HG03108 (cell line): Measurements from ENCODE around the gene REPS1.
"Not testable (repeated sequence)": the region's sequence is repeated elsewhere in the genome, so short reads cannot be mapped to it uniquely, and the experiment has no call there.

ENCODE experiments used
- ATAC-seq: cut with Tn5 transposase; IDR thresholded peaks from one replicate; pipeline ENCODE4 v1.9.1; 2021; ENCODE audit warnings: moderate library complexity; ENCODE audit not compliant: unreplicated experiment

The REPS1 gene, protein sequence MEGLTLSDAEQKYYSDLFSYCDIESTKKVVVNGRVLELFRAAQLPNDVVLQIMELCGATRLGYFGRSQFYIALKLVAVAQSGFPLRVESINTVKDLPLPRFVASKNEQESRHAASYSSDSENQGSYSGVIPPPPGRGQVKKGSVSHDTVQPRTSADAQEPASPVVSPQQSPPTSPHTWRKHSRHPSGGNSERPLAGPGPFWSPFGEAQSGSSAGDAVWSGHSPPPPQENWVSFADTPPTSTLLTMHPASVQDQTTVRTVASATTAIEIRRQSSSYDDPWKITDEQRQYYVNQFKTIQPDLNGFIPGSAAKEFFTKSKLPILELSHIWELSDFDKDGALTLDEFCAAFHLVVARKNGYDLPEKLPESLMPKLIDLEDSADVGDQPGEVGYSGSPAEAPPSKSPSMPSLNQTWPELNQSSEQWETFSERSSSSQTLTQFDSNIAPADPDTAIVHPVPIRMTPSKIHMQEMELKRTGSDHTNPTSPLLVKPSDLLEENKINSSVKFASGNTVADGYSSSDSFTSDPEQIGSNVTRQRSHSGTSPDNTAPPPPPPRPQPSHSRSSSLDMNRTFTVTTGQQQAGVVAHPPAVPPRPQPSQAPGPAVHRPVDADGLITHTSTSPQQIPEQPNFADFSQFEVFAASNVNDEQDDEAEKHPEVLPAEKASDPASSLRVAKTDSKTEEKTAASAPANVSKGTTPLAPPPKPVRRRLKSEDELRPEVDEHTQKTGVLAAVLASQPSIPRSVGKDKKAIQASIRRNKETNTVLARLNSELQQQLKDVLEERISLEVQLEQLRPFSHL

GRCh38 chr6:138987643-138988468, at the start of gene REPS1:
REPS1 (minus strand) TSS chr6:138988253; CDS start chr6:138987682, 571 bp downstream.
- peak; percentile 93 for ATAC-seq

GRCh38 chr6:139037490-139037889, 49.4 kb upstream of the REPS1 start:
- ATAC-seq: no peak

- peak; percentile 50 for ATAC-seq
Observed at GRCh38 chr6:139030228-139030963, 42.3 kb upstream of the REPS1 start.

- ATAC-seq: peak; percentile 27
Observed at GRCh38 chr6:139029470-139030227, 41.6 kb upstream of the REPS1 start.

DNA sequence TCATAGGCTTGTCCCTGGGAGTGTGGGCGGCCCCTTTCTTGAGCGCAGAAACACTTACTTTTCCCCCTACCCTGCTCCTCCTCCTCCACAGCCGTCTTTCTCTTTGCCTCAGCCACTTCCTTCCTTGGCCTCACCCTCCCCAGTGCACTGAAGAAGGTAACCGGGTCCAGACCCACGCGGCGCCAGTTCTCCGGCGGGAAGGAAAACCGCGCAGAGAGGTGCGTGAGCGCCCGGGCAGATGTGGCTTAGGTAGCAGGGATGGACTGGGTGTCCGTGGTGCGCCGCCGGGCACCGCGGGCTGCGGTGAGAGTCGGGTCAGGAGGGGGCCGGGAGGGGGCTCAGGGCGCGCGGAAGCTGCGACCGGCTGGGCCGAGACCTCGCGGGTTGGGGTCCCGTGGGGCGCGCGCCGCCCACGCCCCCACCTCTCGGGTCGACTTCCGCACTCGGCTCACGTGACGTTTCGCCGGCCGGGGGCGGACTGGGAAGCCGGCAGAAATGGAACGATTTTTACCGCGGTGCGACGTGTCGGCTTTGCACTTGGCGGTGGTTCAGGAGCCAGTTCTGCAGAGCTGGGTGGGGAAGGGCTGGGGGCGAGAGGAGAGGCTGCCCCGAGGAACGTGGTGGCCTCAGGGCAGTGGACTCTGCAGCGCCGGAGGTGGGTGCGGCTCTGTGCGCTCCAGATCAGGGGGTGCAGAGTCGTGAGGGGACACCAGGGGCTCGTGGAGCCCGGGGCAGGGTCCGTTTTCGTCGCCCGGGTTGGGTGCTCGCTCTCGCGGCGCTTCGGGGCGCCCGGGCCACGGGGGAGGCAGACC, 40.8 kb upstream of the REPS1 start, which contains the start of gene ABRACL:
Gene ABRACL (plus strand): TSS at position 88 of the 812 bp plus-strand sequence. CDS start 5,416 bp downstream, outside the sequence.
- peak; percentile 50 for ATAC-seq

DNA sequence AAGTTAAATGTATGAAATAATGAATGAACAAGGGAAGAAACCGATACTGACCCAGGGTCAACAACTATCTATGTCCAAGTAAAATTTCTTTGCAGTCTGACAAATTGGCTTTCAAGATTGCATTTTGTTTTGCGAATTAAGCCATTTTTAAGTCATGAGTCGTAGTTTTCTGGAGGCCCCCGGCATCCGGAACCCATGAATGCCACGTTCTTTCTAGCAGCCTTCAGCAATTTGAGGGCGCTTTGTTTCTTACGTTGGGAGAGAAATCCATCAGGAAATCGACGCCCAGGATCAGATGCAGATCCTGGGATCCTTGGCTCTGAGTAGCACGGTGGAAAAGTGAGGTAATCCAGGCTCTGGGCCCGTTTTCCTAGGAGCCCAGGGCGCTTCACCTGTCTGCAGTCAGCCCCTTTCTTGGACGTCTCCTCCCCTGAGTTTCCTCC, 40.2 kb upstream of the REPS1 start:
- no peak for ATAC-seq

GRCh38 chr6:139027620-139028182, 39.6 kb upstream of the REPS1 start:
- ATAC-seq: peak; percentile 25

DNA sequence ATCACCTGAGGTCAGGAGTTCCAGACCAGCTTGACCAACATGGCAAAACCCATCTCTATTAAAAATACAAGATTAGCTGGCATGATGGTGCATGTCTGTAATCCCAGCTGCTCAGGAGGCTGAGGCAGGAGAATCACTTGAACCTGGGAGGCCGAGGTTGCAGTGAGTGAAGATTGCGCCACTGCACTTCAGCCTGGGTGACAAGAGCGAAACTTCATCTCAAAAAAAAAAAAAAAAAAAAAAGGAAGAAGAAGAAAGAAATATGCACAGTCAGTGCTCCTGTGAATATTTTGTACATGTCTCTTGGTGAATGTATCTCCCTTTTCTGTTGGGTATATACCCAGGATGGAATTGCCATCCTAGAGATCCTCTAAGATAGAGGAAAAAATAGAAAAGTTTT, 37.4 kb upstream of the REPS1 start:
- ATAC-seq: not testable (repeated sequence)

DNA sequence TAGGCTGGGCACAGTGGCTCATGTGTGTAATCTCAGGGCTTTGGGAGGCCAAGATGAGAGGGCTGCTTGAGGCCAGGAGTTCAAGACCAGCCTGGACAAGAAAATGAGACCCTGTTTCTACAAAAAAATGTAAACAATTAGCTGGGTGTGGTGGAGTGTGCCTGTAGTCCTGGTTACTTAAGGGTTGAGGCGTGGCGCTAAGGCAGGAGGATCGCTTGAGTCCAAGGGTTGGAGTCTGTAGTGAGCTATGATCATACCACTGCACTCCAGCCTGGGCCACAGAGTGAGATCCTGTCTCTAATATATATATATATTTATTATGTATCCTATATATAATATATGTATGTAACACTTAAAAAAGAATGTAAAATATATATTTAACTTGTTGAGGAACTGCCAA, 32.6 kb upstream of the REPS1 start:
- no peak for ATAC-seq

- ATAC-seq: no peak
Observed at GRCh38 chr6:139019722-139020121, 31.7 kb upstream of the REPS1 start.

DNA sequence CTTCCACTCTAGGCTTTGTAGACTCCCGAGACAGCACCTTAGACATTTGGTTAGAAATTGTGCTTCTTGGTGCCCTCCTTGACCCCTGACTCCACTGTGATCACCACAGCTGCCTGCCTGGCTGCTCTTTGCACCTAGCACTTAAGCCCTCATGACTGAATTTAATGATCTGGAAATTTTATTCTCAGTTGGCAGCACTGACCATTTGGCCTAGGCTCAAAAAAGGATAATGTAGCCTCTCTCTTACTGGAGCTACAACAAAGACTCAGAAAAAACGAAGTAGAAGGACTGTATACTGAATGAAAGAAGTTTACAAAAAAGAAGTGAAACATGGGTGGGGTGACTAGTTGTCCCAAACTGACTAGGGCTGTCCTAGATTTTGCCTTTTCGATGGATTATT, 29.2 kb upstream of the REPS1 start:
- no peak for ATAC-seq

DNA sequence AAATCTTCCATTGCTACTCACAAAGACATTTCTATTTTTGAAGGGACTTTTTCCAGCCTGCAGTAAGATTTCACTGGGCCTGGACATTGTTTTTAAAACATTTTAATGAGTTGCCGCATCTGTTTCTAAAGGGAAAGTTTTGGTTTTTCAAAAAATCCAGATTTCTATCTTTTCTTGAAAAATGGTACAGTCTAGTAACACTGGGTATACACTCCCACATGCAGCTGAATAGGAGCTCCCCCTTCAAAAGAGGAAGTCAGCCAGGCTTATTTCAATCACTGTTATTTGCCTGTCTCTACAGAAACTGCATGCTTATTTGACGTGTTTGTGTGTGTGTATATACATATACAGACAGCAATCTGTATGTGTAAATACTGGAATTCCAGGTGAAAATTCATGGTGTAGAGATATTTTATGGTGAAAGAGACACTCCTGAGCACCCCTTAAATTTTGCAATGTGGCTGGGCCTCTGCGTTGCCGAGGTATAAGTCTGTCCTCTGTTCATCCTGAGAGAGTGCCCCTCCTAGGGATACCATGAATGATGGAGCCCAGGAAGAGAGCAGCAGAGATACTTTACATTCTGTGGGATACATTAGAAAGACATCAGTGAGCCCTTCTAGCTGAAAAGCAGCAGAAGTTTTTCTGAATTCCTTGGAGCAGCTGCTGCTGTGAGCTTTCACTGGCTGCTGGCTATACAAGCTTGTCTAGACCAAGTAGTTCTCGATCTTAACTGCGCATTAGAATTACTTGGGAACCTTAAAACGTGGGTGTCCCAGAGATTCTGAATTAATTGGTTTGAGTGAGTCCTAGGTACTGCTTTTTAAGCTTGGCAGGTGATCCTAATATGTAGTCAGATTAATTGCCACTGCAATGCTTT, 28.5 kb upstream of the REPS1 start:
- ATAC-seq: peak; percentile 78

GRCh38 chr6:139014945-139015344, 26.9 kb upstream of the REPS1 start:
- ATAC-seq: no peak

GRCh38 chr6:139013185-139013800, 25.2 kb upstream of the REPS1 start:
- ATAC-seq: no peak

GRCh38 chr6:139011980-139012379, 23.9 kb upstream of the REPS1 start:
- no peak for ATAC-seq

DNA sequence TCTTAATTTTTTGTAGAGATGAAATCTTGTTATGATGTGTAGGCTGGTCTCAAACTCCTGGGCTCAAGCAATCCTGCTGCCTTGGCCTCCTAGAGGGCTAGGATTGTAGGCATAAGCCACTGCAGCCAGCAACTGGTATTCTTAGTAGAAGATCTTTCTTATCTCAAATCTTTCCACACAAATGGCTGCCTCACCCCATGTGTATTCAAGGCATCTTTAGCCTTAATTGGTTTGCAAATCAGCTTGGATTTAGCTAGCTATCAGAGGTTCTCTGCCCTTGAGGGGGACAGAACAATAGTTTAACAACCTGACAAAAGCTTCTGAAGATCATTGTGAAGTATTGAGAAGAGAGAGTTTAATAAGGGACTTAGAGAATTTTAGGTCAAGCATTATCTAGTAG, 22.6 kb upstream of the REPS1 start:
- no peak for ATAC-seq

- ATAC-seq: no peak
Observed at GRCh38 chr6:139008117-139008516, 20.1 kb upstream of the REPS1 start.
